Hematopoietic multipotent progenitor cell treated with erythropoietin and hydrocortisone succinate and interleukin-3 and kit ligand, for 6 days (in vitro differentiated cells): Measurements from ENCODE around the gene RNF144B.
"Not testable (repeated sequence)": the region's sequence is repeated elsewhere in the genome, so short reads cannot be mapped to it uniquely, and the experiment has no call there.

ENCODE experiments used
- DNase-seq: peaks from one replicate; pipeline ENCODE4 v3.0.0-alpha.2; 2015

Gene RNF144B

DNA sequence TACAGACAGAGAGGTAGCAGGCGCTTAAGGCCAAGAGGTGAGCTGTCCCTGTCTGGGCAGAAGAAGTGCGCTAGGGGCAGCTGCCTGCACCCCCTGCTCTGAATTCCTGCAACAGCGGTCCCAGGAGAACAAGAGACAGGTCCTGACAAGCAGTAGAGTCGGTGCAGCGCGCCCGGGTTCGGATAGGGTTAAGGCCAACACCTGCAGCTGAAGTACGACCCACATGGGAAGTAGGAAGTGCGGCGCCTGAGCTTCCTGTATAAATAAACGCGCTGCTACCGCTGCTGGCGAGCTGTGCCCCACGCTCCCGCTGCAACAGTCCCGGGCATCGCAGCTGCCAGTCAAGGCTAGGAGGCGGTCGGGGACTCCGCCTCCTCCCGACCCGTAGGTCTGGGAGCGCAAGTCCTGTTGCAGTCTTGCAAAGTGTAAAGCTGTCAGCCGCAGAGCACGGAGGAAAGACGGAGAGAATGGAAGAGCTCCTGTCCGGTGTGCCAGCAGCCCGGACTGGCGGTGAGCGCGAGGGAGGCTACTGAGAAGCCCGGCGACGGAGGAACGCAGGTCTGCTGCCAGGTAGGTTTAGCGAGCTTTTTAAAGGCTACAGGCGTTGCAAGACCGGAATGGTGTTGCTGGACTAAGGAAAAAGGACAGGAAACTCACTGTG is at the start of gene RNF144B:
Gene RNF144B (plus strand): TSS at position 290 of the 661 bp plus-strand sequence. CDS start 12,185 bp downstream, outside the sequence.
- peak; percentile 94 for DNase-seq

DNA sequence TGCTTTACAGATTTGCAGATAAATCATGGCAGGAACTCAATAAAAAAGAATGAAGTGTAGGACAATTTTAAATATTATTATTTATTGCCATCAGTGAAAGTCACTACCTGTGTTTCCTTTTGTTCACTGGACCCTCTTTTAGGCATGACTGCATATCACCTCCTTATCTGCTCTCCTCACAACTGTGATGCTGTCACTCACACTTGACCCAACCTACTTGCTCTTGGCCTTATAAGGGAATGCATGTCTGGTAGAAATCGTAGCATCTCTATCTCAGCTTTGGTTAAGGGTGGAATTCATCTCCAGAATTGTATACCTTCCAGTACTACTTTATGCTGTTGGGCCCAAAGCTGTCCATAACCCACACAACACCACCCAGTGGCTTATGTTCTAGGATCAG is 47.6 kb upstream of the RNF144B start:
- DNase-seq, result no peak

DNA sequence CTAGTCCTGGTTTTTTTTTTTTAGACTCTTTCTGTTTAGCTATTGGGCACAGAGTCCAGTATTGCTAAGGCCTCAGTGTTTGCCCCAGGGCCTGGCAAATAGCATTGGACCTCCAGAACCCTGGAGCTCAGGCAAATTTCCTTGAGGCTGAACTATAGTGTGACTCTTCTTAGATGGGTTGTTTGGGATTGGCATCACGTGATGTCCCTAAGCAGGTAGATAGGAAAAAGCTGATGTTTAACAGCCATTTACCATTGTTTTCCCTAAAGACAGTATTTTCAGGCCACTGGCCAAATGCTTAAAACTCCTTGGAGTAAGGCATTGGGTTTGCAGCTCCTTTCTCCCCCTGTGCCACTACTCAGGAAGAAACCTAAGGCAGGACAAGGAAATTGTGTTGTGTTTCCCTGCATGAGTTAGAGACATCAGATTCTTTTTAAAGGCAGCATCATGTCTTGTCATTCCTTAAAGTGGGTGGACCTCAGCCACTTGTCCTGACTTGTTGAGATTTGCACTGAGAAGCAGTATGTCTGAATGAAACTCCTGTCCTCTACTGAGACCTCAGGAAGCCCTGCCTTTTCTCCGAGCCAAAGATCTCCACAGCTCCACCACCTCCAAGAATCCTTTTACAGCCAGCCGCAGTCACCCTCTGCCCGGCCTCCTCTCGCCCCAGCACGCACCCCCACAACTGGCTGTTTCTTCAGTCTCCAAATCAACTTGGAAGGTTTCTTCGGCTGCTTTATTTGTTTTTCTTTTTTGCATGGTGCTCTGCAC is 46.2 kb upstream of the RNF144B start:
- DNase-seq, result no peak

DNA sequence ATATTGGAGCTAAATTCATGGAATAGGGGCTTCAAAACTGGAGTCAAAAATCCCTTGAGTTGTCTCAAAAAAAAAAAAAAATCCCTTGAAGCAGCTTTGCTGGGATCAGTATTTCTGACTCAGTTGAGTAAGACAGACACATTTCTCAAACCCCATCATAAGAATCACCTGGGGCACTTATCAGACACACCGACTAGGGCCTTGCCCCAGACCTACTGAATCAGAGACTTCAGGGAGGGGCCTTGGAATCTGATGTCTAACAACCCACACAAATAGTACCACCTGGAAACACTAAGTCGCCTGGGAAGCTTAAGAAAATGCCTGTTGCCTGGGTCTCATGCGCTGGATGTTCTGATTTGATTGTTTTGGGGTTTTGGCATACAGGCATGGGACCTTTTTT is 44.9 kb upstream of the RNF144B start:
- no peak for DNase-seq

DNA sequence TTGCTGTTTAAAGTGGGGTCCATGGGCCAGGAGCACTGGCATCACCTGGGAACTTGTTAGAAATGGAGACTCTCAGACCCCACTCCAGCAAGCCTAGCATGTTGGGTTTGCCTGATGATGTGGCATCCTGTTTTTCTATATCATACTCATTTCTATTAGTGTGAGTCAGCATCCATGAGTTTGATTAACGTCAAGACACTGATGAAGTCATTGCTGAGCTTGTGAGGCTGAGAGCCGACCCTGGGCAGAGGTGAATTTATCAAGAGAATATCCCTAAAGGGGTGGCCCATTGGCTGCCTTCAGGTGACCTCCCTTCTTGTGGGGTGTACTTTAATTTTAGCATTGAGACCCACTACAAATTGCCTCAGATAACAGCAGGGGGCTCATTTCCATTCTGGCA is 43.4 kb upstream of the RNF144B start:
- no peak for DNase-seq

DNA sequence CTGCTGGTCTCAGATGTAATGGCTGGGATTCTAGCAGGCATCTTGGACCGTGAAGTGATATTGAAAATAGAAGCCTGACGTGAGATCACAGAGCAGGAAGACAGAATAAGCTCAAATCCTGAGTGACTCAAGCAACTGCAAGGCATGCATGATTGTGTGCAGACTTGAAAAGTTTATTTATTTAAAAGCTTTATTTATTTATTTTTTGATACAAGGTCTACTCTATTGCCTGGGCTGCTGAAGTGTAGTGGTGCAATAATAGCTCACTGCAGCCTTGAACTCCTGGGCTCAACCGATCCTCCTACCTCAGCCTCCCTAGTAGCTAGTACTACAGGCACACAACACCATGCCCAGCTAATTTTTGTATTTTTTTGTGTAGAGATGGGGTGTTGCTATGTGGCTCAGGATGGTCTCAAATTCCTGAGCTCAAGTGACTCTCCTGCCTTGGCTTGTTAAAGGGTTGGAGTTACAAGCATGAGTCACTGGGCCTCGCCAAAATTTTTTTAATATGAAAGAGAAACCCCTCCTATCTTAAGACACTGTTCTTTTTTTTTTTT is 40.1 kb upstream of the RNF144B start:
- DNase-seq, result no peak

DNA sequence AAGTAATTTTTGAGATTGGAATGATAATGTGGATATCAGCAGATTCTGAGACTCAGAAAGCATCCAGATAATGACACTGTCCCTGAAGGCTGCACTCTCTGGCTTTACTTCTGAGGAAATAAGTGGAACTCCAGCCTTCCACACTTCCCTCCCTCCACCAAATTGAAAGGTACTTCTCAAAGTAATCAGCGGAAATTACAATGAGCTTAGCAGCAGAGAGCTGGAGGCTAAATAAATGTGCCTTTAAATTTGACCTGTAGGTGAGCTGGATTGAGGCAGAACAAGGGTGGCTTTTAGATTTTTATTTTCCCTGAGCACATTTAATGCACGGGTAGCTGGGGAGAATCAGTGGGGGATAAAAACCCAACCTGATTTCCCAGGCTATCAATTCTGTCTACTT is 39.3 kb upstream of the RNF144B start:
- DNase-seq, result no peak

DNA sequence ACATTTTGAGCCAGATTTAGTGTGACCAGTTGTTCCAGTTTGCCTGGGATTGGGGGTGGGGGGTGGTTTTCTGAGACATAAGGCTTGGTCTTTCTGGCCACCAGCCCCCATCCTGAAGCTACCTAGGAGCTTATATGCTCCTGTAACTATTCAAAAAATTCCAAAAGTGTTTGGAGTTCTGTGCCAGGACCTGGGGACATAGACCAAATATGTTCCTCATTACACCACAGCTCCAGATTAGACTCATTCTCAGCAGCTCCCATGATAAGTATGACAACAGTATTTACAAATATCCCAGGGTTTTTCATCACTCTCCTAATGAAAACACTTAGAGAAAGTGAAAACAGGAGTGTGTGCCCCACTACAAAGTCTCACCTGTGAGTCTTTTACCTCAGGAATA is 37.8 kb upstream of the RNF144B start:
- DNase-seq, result no peak

DNA sequence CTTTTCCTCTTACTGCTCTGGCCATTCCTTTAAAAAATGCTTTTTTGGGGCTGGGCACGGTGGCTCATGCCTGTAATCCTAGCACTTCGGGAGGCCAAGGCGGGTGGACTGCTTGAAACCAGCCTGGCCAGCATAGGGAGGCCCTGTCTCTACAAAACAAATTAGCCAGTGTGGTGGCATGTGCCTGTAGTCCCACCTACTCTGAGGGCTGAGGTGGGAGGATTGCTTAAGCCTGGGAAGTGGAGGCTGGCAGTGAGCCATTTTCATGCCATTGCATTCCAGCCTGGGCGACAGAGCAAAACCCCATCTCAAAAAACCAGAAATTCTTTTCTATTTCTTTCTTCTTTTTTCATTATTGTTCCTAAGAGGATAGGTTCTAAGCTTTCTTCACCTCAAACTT is 36.9 kb upstream of the RNF144B start:
- no peak for DNase-seq

DNA sequence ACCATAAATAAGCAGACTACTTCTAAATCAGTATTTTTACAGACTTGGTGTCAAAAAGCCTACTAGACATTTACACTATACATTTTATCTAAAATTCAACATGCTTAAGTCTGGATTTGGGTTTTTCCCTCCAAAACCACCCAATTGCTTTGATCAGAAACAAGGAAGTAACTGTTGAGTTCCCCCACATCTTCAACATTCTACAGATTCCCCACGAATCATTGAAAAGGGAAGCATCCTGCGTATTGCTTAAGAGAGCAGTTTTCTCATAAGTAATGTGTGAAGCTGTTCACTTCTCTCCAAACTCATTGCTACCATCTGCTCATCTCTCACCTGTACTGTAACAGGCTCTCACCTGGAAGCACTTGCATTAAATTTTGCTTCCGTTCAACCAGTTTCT is 36.4 kb upstream of the RNF144B start:
- DNase-seq, result peak; percentile 28

DNA sequence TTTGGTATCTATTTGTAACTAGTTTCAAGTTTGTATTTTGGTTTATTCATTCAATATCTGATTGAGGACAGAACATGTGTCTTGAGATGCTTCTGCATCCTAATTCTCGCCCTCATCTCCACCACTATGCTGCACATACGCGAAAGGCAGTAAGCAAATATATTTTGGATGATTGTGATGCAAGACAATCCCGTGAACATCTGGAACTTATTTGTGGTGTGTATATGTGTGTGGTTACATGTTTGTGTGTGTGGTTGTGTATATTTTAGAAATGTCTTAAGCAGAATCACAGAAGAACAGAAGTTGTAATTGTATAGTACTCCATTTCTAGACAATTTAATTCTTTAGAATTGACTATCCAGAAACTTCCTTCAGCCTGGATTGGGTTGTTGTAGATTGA is 35.1 kb upstream of the RNF144B start:
- no peak for DNase-seq

DNA sequence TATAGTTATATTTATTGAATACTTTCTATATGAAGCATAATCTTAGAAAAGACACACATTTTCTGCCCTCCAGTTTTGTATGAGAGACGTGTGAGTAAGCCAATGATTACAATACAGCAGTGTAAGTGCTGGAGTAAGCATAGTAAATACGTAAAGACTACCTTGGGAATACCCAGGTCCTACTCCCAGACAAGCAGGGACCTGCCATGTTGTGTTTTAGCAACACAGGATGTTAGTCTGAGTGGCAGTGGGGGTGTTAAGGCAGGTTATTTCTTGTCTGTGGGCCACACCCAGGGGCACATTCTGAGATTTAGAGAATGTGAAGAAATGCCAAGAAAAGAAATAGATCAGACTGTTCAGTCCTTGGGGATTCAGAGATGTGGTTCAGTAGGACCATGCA is 34.3 kb upstream of the RNF144B start:
- no peak for DNase-seq

DNA sequence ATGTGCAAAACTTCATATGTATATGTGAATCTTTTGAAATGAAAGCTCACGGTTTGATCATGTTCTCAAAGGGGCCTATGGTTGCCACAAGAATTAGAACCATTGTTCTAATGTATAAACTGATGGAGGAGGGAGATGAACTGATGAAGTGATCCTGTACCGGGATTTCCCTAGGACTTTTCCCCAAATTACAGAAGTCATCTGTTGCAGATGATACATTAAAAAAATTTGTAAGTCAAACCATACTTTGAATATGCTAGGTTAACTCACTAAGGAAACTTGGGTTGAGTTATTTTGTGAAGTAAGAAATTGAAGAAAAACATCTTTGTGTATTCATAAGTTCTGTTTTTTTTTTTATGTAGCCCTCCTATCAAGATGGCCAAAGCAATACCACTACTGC is 33.9 kb upstream of the RNF144B start:
- no peak for DNase-seq

DNA sequence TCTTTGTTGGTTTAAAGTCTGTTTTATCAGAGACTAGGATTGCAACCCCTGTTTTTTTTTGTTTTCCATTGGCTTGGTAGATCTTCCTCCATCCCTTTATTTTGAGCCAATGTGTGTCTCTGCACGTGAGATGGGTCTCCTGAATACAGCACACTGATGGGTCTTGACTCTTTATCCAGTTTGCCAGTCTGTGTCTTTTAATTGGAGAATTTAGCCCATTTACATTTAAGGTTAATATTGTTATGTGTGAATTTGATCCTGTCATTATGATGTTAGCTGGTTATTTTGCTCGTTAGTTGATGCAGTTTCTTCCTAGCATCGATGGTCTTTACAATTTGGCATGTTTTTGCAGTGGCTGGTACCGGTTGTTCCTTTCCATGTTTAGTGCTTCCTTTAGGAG is 29.6 kb upstream of the RNF144B start:
- not testable (repeated sequence) for DNase-seq

DNA sequence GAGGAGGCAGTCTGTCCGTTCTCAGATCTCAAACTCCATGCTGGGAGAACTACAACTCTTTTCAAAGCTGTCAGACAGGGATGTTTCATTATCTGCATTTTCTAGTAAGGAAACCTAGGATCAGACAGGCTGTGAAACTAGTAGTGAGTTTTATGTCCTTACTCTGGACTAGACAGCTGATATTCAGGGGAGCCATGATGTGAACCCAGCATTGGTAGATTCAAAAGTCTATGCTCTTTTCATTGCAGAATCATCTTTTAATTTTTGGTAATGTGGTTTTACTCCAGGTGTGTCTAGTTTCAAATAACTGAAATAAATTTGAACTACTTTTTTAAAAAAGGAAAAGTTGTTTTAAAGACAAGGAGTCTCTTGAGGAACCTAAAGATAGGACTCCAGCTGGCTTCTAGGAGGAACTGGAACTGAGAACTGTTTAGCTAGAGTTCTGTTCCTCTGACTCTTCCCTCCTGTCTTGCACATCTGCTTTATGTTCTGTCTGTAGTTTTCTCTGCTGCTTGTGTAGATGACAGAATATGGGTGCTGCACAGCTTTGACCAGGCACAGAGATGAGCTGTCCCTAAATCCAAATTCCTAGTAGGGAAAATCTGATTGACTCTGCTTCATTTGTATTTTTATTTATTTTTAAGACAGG is 27.8 kb upstream of the RNF144B start:
- DNase-seq, result no peak

DNA sequence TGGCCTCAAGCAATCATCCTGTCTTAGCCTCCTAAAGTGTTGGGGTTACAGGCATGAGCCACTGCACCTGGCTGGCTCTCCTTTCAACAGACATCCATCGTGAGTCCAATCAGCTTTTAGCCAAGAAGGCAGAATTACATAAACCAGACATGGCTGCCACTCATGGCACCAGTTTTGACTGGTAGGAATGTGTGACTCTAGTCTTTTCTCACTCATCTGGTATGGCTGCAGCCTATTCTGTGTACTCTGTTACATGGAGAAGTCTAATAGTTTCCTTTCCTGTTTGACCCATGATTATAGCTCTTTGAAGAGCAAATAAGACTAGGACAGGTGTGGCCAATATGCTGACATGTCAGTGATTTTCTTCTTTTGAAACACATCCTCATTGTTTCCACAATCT is 27.0 kb upstream of the RNF144B start:
- DNase-seq, result no peak

DNA sequence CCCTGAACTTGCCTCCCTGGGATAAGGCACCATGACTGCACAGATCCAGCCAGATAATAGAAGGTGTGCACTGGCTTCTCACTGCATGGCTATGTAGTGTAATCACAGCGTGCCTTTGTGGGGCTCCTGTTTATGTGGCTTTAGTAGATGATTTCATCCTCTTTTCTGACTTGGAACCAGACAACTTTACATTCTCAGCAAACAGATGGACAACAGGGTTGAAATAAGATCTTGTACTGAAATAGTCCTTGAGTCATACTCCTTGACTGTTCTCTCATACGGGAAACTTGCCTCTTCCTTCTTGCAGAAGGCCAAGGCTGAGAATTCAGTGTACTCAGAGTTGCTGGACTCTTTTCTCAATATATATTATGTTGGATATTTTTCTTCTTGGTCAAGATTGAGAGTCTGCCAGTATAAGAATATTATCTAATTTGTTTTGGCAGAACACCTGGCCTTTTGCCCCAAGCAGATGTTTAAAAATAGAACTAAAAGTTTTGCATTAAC is 25.0 kb upstream of the RNF144B start:
- no peak for DNase-seq

DNA sequence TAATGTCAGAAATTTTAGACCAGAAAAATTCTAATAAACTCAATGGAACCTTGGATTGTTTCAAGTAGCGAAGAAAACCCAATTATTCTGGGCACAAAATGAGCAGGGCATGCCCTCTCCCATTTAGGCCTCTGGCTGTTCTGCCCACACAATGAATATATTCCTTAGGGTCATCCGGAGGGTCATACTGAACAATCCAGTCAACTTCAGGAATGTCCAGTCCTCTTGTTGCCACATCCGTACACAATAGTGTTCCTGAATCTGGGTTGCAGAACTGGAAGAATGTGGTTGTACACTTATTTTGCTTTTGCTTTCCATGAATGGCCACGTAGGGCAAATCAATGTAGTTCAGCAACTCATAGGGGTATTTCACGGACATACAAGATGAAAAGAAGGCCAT is 23.4 kb upstream of the RNF144B start:
- DNase-seq, result no peak

DNA sequence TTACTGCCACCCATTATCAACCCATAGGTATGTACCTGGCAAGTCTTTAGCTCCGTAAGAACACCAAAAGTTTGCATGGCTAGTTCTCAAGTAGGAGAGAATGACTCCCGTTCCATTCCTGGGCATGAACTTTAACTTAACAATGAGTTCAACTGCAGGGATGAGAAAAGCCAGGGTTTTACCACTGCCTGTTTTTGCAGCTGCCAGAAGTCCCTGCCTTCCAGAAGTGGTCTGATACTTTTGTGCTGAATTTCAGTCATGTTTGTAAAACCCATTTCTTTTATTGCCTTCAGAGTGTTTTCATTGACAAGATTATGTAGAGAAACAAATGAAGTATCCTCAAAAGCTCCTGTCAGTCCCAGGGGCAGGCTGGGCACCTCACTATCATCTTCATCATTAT is 22.6 kb upstream of the RNF144B start:
- not testable (repeated sequence) for DNase-seq

DNA sequence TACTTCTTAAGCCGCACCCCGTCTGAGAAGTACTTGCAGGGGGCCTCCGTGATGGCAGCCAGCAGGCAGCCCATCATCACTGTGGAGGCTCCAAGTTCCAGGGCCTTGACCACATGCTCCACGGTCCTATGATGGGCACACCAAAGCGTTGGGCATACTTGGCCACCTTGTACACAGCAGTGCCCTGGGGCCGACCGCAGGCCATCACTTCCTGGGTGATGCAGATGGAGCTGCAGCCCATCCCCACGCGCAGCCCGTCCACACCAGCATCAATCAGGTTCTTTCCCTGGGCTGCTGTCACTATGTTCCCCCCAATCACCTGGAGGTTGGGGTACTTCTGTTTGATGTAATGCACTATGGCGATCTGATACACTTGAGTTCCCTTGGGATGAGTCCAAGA is 19.8 kb upstream of the RNF144B start:
- no peak for DNase-seq

DNA sequence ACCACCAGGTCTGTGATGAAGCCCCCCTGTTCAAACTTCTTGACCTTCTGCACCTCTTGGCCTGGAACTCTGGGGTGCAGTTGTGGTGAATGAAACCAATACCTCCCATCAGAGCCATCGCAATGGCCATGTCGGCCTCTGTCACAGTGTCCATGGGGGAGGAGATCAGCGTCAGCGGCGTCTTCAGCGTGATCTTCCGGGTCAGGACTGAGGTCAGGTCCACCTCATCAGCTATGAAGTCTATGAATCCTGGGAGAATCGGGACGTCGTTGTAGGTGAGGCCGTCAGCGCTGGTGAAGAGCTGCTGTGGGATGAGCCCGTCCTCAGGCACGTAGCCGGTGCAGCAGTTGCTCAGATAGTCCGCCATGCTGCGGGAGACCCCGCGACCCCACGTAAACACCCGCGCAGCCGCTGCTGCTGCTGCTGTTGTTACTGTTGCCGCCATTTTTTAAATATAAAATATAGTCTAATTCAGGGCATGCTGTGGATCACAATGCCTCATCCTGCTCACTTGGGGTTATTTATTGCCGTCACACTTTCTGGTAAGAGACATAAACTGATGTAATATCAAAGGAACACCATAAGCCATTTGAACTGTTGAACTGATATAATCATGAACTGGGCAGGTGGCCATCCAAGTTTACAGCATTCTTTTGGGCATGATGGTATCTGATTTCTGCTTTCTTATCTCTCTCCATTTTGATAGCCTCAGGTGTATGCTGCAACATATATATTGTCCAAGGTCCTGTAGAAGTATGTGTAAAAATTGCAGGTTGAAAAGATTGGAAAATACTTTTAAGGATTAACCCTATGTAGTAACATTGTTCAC is 18.7 kb upstream of the RNF144B start:
- no peak for DNase-seq

DNA sequence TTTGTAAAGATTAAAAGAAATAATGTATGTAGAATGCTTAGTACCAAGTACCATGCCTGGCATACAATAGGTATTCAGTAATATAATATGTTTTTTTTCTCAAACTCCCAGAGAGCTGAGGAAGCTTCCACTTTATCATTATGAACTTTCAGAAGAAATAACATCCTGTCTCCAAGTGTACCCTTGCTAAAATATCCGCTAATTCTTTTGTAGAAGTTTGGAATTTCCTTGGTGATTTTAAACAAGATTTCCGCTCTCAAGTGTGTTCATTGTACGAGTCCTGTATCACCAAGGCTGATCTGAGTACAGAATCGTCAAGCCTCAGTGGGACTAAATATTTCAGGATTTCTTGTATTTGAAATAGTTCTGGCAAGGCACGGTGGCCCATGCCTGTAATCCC is 16.1 kb upstream of the RNF144B start:
- DNase-seq, result no peak

DNA sequence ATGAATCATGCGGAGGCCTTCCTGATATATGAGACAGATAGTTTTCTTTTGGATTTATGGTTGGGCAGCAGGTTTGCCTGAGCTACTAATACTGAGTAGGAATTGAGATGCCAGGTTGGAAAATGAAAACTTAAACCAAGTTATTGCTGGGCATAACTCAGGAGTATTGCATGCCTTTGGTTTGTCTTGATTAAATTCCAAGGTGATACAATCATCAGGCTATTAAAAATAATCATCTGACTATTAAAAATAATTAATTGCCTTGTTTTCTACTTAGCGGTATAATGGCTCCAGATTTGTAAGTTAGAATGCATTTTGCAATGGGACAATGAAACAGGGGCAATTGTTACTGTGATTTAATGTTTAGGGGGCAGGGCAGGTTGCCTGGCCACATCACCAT is 15.5 kb upstream of the RNF144B start:
- DNase-seq, result no peak
